ENCODE results near the gene DOP1B. TPM values are rescaled to one million over a fixed set of nuclear protein-coding genes. Genes with fewer than 3 reads are reported as not detected.

DOP1B gene
- total and polyA plus RNA-seq, 2 of the 4 experiments (the other 2 are of a cell fraction) = 8.8 to 13.0 TPM

DNA sequence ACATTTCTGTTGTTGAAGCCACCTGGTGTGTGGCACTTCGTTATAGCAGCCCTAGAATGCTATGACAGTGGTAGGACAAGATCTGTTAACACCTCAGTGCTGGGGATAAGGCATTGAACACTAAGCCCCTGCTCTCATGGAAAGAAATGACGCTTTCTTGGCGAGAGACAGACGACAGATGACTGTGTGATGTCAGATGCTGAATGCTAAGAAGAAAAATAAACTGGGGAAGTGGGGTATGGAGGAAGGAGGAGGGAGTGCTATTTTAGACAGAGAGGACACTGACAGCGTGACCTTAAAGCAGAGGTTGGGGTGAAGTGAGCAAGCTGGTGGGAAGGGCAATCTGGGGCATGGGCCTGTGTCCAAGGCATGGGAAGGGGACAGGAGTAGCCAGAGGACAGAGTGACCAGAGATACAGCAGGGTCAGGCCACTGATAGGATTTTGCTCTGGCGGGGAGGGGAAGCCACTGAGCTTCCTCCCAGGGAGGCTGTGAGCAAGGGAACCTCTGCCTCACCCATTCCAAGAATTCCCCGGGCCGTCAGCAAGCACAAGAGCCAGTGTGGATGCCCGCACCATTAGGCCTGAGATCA is 15.2 kb downstream of the DOP1B start:
- POLR2A ChIA-PET (ENCODE audit: unreplicated experiment) = no interaction called here
- H2BK15ac ChIP-seq (ENCODE audit: low read depth, low read length) = peak overlapping the region; percentile 30; the same call in 2 of the 3 replicates

More for the DNA sequence above, 15.2 kb downstream of the DOP1B start:
- Histone ChIP-seq H3K79me1 (ENCODE audit: low read depth in 1 of 2, low read length in 2 of 2) (peaks cover 7 to 47% of the 10 kb centered on the region in 2 experiments; a peak in 3 of 4 replicates), H3K4me2 (ENCODE audit: low read depth, low read length) (peak overlapping the region; percentile 18; the same call in 1 of the 2 replicates), H3K4ac (ENCODE audit: low read depth, low read length) (peak overlapping the region; percentile 76), H3K4me1 (ENCODE audit: control insufficient read depth, insufficient read depth, low read length) (peaks cover 9% of the 10 kb centered on the region), H4K91ac (ENCODE audit: insufficient read depth, low read depth, low read length) (no peak overlapping the region), H3K9me3 (ENCODE audit: control insufficient read depth, insufficient read depth, low read length) (no peaks in the 10 kb centered on the region), H2BK120ac (ENCODE audit: low read depth, low read length) (peak overlapping the region; percentile 46; the same call in 1 of the 2 replicates), H4K5ac (ENCODE audit: low read depth, low read length) (no peak overlapping the region), H3K36me3 (ENCODE audit: control insufficient read depth, insufficient read depth, low read length) (peaks cover 7% of the 10 kb centered on the region), H2AFZ (replicated peaks; ENCODE audit: low read length, poor library complexity) (peak overlapping the region; percentile 86), H2BK20ac (ENCODE audit: low read depth, low read length) (peak overlapping the region; percentile 34; the same call in 1 of the 2 replicates), H4K20me1 (ENCODE audit: insufficient read depth, low read length) (peaks cover 9% of the 10 kb centered on the region), H3K14ac (replicated peaks; ENCODE audit: low read depth, low read length) (peak overlapping the region; percentile 10), H3K4me3 (ENCODE audit: insufficient read depth, low read depth, low read length) (no peak overlapping the region), H4K8ac (ENCODE audit: low read depth in 2 of 2, low read length in 2 of 2) (peak overlapping the region in 1 of 2 experiments; percentile 64; a peak in 2 of 4 replicates), H3K9me1 (ENCODE audit: insufficient read depth, low read length) (peaks cover 26% of the 10 kb centered on the region), H3K9ac (ENCODE audit: low read depth, low read length) (no peak overlapping the region), H3K56ac (ENCODE audit: extremely low read depth, insufficient read depth, low read length) (no peak overlapping the region), H2AK9ac (replicated peaks; ENCODE audit: low read depth, low read length, poor library complexity) (peak overlapping the region; percentile 88), H3K27me3 (ENCODE audit: control insufficient read depth, insufficient read depth, low read length) (no peaks in the 10 kb centered on the region), H3K27ac (ENCODE audit: insufficient read depth, low read length) (no peak overlapping the region), H2BK5ac (ENCODE audit: low read depth, low read length, poor library complexity, severe bottlenecking) (peak overlapping the region; percentile 37), H3K18ac (ENCODE audit: low read depth, low read length) (no peak overlapping the region), H3K23ac (ENCODE audit: low read depth, low read length) (peak overlapping the region; percentile 60; the same call in 1 of the 2 replicates), H2AK5ac (ENCODE audit: low read depth, low read length) (peak overlapping the region; percentile 79)
- ATAC-seq (ENCODE audit: low read depth) (peak; percentile 61), DNase-seq (peak; percentile 47)
- CTCF ChIA-PET = no interaction called here
- dilution Hi-C loops (cut with HindIII; ENCODE audit: low sequenced_read_pairs, unreplicated experiment) (no loop called here), intact Hi-C loops (cut with micrococcal nuclease) (no loop called here), in situ Hi-C loops (cut with MboI; ENCODE audit: low sequenced_read_pairs) (no loop called here)
- no TSS peak for BruUV-seq (replicated peaks)
- TF ChIP-seq RAD21 (IDR thresholded peaks at IDR 0.05; ENCODE audit: low read length) (no peak), CHD1 (IDR thresholded peaks at IDR 0.05; ENCODE audit: low read depth, low read length) (no peak), MXI1 (IDR thresholded peaks at IDR 0.05; ENCODE audit: borderline replicate concordance, low read depth, low read length) (no peak), NFE2L2 (IDR thresholded peaks at IDR 0.05; ENCODE audit: low read depth, low read length) (no peak), FOS (IDR thresholded peaks at IDR 0.05; ENCODE audit: low read depth, low read length) (no peak), RFX5 (IDR thresholded peaks at IDR 0.05; ENCODE audit: low read depth, low read length) (no peak), MAZ (IDR thresholded peaks at IDR 0.05; ENCODE audit: borderline replicate concordance, low read depth, low read length) (no peak)
- TF ChIP-seq, protein P1, sequence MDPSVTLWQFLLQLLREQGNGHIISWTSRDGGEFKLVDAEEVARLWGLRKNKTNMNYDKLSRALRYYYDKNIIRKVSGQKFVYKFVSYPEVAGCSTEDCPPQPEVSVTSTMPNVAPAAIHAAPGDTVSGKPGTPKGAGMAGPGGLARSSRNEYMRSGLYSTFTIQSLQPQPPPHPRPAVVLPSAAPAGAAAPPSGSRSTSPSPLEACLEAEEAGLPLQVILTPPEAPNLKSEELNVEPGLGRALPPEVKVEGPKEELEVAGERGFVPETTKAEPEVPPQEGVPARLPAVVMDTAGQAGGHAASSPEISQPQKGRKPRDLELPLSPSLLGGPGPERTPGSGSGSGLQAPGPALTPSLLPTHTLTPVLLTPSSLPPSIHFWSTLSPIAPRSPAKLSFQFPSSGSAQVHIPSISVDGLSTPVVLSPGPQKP (IDR thresholded peaks at IDR 0.05; ENCODE audit: borderline replicate concordance, low read depth, low read length) = no peak
- TF ChIP-seq, protein P2, sequence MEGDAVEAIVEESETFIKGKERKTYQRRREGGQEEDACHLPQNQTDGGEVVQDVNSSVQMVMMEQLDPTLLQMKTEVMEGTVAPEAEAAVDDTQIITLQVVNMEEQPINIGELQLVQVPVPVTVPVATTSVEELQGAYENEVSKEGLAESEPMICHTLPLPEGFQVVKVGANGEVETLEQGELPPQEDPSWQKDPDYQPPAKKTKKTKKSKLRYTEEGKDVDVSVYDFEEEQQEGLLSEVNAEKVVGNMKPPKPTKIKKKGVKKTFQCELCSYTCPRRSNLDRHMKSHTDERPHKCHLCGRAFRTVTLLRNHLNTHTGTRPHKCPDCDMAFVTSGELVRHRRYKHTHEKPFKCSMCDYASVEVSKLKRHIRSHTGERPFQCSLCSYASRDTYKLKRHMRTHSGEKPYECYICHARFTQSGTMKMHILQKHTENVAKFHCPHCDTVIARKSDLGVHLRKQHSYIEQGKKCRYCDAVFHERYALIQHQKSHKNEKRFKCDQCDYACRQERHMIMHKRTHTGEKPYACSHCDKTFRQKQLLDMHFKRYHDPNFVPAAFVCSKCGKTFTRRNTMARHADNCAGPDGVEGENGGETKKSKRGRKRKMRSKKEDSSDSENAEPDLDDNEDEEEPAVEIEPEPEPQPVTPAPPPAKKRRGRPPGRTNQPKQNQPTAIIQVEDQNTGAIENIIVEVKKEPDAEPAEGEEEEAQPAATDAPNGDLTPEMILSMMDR (conservative IDR thresholded peaks at IDR 0.05; ENCODE audit: low read depth, low read length) = no peak
- 28% methylated on average over 4 of the region's 9 CpGs; no CpG with 5 or more reads in 1 of the 2 experiments for WGBS, 2 experiments (ENCODE audit: extremely low coverage in 2 of 2, insufficient read length in 1 of 2)

All from IMR-90 (cell line).